HG02973 (cell line): ENCODE results near the gene NR6A1.

ENCODE experiments used
- ATAC-seq: cut with Tn5 transposase; IDR thresholded peaks from one replicate; pipeline ENCODE4 v1.9.1; 2021; ENCODE audit warnings: moderate library complexity; ENCODE audit not compliant: unreplicated experiment

The NR6A1 gene

DNA sequence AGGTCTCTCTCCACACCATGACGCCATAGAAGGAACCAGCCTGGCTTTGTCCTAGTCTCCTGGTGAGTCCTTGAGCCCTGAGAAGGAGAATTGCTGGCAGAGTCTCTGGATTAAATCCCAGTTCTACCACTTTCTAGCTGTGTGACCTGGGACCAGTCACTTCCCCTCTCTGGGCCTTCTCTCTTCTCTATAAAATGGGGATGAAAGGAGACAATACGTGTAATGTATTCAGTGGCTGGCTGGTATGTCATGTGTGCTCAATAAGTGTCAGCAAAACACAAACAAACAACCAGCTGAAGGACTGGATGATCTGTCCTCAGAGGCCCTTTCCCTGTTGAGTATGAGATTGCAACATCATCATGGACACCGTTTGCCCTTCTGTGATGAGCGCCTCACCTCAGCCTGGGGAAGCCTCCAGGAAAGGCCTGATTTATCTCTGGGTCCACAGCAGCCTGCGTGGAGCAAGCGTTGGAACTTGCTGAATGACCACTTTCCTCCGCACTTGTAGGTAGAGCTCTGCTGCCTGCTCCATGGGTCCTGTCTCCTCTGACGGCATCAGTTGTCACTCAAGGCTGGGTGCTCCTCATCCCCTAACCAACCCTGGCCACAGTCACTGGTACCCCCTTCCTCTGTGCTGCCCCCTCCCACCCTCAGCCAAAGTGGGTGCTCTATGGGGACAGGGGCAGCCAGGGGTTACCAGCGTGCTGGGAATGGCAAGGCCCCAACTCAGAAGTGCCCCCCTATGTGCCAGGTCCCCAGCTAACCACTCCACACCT, 260.3 kb downstream of the NR6A1 start:
- ATAC-seq, result no peak

- no peak for ATAC-seq
Observed at GRCh38 chr9:124507880-124508423, 263.2 kb downstream of the NR6A1 start.

GRCh38 chr9:124506931-124507879, 263.9 kb downstream of the NR6A1 start, which contains the start of gene NR5A1:
Gene NR5A1 (minus strand): TSS chr9:124507399. CDS start chr9:124503395, 4,004 bp downstream.
- no peak for ATAC-seq

DNA sequence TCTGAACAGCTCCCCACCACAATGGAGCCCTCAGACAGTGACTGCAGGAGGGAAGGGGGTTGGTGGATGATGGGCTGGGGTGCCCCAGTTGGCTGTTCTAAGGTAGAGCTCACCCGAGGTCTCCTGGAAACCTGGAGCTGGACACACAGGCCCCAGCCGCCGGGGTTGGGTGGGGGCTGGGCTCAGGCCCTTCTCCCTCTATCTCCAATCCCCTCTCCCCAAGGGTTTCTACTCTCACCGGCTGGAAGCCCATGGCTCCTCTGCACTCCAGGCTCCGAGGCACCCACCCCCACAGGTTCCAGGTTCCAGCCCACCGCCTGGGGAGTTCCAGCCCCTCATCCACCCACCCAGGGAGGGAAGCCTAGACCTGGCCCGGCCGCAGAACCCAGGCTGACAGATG, 264.7 kb downstream of the NR6A1 start:
- no peak for ATAC-seq

DNA sequence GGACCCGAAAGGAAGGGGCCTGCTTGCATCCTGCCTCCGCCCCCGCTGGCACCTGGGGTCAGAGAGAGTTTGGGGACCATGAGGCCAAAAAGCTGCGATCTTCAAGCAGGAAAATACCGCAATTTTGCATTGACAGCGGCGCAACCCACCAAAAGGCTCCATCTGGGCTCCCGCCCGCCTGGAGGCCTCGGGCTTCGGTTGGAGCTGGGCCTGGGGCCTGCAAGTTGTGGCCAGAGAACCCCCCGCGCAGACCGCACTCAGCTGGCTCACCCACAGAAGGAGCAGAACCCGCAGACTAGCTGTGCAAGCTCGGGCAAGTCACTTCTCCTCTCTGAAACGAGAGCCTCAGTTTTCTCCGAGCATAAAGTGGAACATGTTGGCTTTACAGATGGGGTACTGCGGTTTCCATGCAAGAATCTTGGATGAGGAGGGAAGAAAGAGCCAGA, 265.2 kb downstream of the NR6A1 start:
- no peak for ATAC-seq

DNA sequence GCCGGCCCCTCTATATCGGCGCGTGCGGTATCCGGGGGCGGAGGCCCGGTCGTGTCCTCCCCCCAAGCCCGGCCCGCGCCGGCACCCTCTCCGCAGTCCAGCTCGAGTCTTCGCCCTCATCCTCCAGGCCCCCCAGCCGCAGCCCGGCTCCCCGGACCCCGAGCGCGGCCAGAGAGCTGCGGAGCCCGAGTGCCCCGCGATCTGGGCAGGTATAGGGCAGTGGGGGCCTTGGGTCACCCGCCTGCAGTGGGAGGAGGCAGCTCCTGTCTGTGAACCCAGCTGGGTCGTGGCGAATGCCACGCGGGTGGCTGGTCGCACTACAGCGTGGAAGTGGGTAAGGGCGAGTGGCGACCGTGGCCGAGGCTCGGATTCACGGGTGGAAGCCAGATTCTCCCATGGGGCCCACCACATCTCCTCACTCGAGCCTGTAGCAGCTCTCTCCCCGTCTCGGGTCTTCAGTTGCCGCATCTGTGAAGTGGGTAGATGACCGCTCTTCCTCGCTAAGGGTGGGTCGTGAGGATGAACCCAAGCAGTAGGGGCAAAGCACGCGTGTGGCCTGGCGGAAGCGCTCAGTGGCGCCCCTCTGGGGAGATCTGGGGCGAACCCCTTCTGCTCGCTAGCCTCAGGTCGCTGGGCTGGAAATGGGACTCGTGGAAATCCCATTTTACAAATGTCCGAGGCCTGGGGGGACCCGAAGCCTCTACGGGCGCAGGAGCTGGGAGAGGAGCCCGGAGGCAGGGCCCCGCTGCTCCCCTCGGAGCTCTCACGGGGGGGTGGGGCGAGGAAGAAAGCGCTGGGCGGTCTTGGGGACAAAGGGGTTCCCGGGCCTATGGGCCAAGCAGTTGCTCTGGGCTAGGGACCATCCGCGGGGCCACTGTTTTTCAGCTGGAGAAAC, 265.9 kb downstream of the NR6A1 start:
- ATAC-seq, result no peak

- ATAC-seq, result no peak
Observed at GRCh38 chr9:124504530-124505005, 266.5 kb downstream of the NR6A1 start.

- ATAC-seq, result no peak
Observed at GRCh38 chr9:124503713-124504529, 267.2 kb downstream of the NR6A1 start.

DNA sequence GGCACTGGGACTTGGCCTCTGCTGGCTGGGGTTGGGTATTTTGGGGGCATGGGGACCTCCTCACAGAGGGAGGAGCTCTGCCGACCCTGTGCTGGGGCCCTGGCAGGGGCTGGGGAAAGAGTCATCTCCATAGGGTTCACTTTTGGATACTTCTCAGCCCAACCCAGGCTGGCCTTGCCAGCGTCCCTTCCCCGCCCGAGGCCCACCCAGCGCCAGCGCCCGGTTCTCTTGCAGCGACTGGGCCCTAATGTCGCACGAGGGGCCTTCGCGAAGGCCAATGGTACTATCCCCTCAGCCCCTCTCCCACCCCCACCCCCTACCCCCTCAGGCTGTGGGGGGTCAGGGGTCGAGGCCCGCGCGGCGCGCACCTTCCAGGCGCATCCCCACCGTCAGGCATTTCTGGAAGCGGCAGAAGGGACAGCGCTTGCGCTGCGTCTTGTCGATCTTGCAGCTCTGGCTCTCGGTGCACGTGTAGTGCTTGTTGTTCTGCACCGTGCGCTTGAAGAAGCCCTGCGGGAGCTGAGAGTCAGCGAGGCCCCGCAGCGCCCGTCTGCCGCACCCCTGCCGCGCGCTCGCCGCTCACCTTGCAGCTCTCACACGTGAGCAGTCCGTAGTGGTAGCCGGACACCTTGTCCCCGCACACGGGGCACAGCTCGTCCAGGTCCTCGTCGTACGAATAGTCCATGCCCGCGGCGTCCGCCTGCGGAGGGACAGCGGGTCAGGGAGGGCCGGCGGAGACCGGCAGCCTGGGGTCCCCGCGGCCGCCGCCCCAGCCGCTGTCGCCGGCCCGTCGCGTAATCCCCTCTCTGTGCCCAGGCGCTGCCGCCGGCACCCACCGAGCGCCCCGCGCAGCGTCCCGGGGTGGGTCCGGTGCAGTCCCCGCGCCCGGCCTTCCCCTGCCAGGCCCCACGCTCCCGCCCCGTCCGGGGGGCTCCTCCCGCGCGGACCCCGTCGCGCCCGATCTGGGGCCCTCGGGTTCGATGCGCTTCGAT, 268.1 kb downstream of the NR6A1 start:
- ATAC-seq, result no peak

GRCh38 chr9:124501771-124502320, 269.3 kb downstream of the NR6A1 start:
- no peak for ATAC-seq

- ATAC-seq, result no peak
Observed at GRCh38 chr9:124500796-124501611, 270.1 kb downstream of the NR6A1 start.

- ATAC-seq, result no peak
Observed at GRCh38 chr9:124500028-124500795, 270.9 kb downstream of the NR6A1 start.

DNA sequence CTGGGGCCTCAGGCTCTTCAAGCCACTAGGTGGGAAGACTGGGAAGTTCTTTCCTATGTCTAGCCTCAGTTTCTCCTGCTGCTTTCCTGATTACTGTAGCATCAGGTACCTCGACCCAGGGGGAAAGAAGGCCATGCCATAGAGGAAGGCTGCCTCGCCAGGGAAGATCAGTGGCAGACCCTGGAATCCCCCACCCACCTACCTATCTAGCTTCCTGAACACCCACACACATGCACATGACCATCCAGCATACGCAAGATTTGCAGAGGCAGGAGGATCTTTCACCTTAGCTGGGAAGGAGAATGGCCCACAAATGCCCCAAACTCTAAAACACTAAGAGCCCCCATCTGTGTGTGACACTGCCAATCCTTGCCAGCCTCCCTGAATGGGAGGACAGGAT, 271.9 kb downstream of the NR6A1 start:
- no peak for ATAC-seq

DNA sequence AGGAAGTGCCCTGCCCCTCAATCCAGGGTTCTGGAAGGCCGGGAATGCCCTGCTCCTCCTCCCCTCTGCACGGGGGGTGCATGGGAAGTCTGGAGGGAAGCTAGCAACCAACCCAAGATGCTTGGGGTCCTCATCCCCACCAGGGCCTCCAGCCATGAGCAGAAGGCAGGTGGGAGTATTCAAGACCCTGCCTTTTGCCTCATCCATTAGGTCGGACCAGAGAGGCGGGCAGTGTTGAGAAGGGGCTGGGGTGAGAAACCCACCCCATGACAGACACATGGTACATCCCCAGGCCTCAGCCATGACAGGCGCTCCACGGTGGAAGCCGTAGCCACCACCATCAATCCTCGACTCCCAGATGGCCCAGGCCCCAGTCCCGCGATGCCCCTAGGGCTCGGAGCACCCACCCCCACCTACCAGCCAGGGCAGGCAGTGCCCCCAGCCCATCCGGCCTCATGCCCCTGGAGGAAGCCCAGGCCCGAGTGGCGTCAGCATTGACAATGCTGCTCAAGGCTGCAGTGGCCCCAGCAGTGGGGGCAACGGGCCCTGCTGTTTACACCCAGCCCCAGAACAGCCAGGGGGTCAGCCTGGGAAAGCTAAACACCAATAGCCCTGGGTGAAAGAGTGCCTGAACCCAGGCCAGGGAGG, 272.5 kb downstream of the NR6A1 start:
- ATAC-seq, result no peak

GRCh38 chr9:124498040-124498439, 273.1 kb downstream of the NR6A1 start:
- no peak for ATAC-seq

- ATAC-seq, result no peak
Observed at GRCh38 chr9:124497441-124497840, 273.7 kb downstream of the NR6A1 start.
